Caco-2 (cell line): Measurements from ENCODE around the gene PYHIN1. TPM values are rescaled to one million over a fixed set of nuclear protein-coding genes. Genes with fewer than 3 reads are reported as not detected.
A peak's percentile ranks its signal among the peaks of the same experiment; 100 is the strongest.

ENCODE experiments used
- BruUV-seq: library from RNA; stranded (reverse); fragments of 400-500 nt; replicated peaks from 2 replicates; lab custom pipeline; 2021; lab: Mats Ljungman, UMichigan
- CTCF ChIA-PET: fragments of 300-600 bp; sonication (Branson Sonifier 250); formaldehyde crosslinking; loops from one replicate; lab custom pipeline; 2022; ENCODE audit warnings: antibody characterized with exemption; lab: Charles Lee
- POLR2A ChIA-PET: fragments of 300-600 bp; sonication (Branson Sonifier 250); formaldehyde crosslinking; loops from one replicate; lab custom pipeline; 2022; ENCODE audit warnings: antibody characterized with exemption; lab: Charles Lee
- DNase-seq, 2 experiments: peaks; one replicate each; pipeline versions ENCODE4 v3.0.0 to v3.0.0-alpha.2; 2020 to 2022
- H3K27me3 ChIP-seq: replicated peaks from 2 replicates; pipeline ENCODE4 v1.6.0; 2011; ENCODE audit warnings: low read length; ENCODE audit not compliant: control insufficient read depth, insufficient read depth
- H3K36me3 ChIP-seq: 2 replicates; pipeline ENCODE4 v1.5.1; 2011; ENCODE audit warnings: low read length; ENCODE audit not compliant: control insufficient read depth, insufficient read depth
- H3K4me1 ChIP-seq: fragments of 250-450 bp; sonication (Bioruptor Pico); 2 replicates; pipeline ENCODE4 v1.5.1; 2020; ENCODE audit warnings: mild to moderate bottlenecking
- H3K4me3 ChIP-seq: 2 replicates; pipeline ENCODE4 v1.5.1; 2011; ENCODE audit warnings: low read depth, mild to moderate bottlenecking, control low read depth, low read length
- H3K9me3 ChIP-seq: fragments of 250-450 bp; sonication (Bioruptor Pico); 2 replicates; pipeline ENCODE4 v1.5.1; 2020; ENCODE audit warnings: mild to moderate bottlenecking, moderate library complexity
- H3K27ac Mint-ChIP-seq: one replicate; pipeline ENCODE4 v1.8.0; 2022; ENCODE audit warnings: mixed read lengths; ENCODE audit not compliant: unreplicated experiment
- H3K27me3 Mint-ChIP-seq: one replicate; pipeline ENCODE4 v1.8.0; 2022; ENCODE audit warnings: mixed read lengths; ENCODE audit not compliant: insufficient read depth, unreplicated experiment
- H3K36me3 Mint-ChIP-seq: one replicate; pipeline ENCODE4 v1.8.0; 2022; ENCODE audit warnings: mild to moderate bottlenecking, mixed read lengths; ENCODE audit not compliant: insufficient read depth, unreplicated experiment
- H3K4me1 Mint-ChIP-seq: one replicate; pipeline ENCODE4 v1.8.0; 2022; ENCODE audit warnings: low read depth, mixed read lengths; ENCODE audit not compliant: unreplicated experiment
- H3K4me3 Mint-ChIP-seq: one replicate; pipeline ENCODE4 v1.8.0; 2022; ENCODE audit warnings: mild to moderate bottlenecking, moderate library complexity, mixed read lengths; ENCODE audit not compliant: unreplicated experiment
- H3K9me3 Mint-ChIP-seq: one replicate; pipeline ENCODE4 v1.8.0; 2022; ENCODE audit warnings: mixed read lengths; ENCODE audit not compliant: unreplicated experiment
- CTCF ChIP-seq, 2 experiments: fragments of 200-600 bp in 1 of 2; IDR thresholded peaks; 1 replicate in 1 of 2; 2 replicates in 1 of 2; pipeline versions ENCODE4 v1.5.1 to v1.8.0; 2011 to 2022; ENCODE audit warnings: antibody characterized with exemption in 1 of 2, control low read depth in 1 of 2, inconsistent platforms in 1 of 2, low read depth in 1 of 2, low read length in 1 of 2, mild to moderate bottlenecking in 1 of 2, moderate library complexity in 1 of 2; ENCODE audit not compliant: insufficient read depth in 1 of 2, severe bottlenecking in 1 of 2, unreplicated experiment in 1 of 2
- intact Hi-C: fragments of 100-400 bp; cut with micrococcal nuclease; formaldehyde crosslinking; loops from one replicate; pipeline ENCODE4 v1.10.0; 2022; ENCODE audit not compliant: unreplicated experiment
- total RNA-seq: library from RNA; stranded (reverse); gene quantifications from 2 replicates; pipeline ENCODE4 v1.2.3, GENCODE V29; 2022

Gene PYHIN1
- total RNA-seq, 1 experiment from 2014 or later: not detected

- peaks cover 9% of the 10 kb centered on the region for H3K9me3 Mint-ChIP-seq
- H3K4me1 Mint-ChIP-seq: no peaks in the 10 kb centered on the region
- Histone ChIP-seq H3K27me3 (no peaks in the 10 kb centered on the region), H3K4me3 (no peak overlapping the region), H3K9me3 (no peaks in the 10 kb centered on the region), H3K36me3 (no peaks in the 10 kb centered on the region), H3K4me1 (no peaks in the 10 kb centered on the region)
- POLR2A ChIA-PET: no interaction called here
- intact Hi-C loops: loop anchor here (1.0 to 10.0 kb wide), 4 partner anchors 74 to 793 kb away; no protein-coding TSS in a partner anchor
- TF ChIP-seq CTCF (IDR thresholded peaks at IDR 0.05; ENCODE audit: insufficient read depth in 1 of 2, low read depth in 1 of 2, low read length in 1 of 2, severe bottlenecking in 1 of 2, unreplicated experiment in 1 of 2): no peak
- no peaks in the 10 kb centered on the region for H3K36me3 Mint-ChIP-seq
- H3K4me3 Mint-ChIP-seq: no peak overlapping the region
- peaks cover 4% of the 10 kb centered on the region for H3K27me3 Mint-ChIP-seq
- BruUV-seq: no TSS peak
- no peak for DNase-seq
- CTCF ChIA-PET: interaction anchor here (1.3 kb wide), 1 partner anchor 794 kb away, joined by 6 read pairs; no protein-coding TSS in a partner anchor
- H3K27ac Mint-ChIP-seq: no peak overlapping the region
Measured at GRCh38 chr1:158998037-158998780, 66.9 kb downstream of the PYHIN1 start.

- ChIA-PET CTCF (interaction anchor here (1.3 kb wide), 1 partner anchor 795 kb away, joined by 6 read pairs; no protein-coding TSS in a partner anchor), POLR2A (no interaction called here)
- no peaks in the 10 kb centered on the region for H3K4me1 ChIP-seq
- no peaks in the 10 kb centered on the region for H3K36me3 Mint-ChIP-seq
- no peaks in the 10 kb centered on the region for H3K27me3 ChIP-seq
- H3K27ac Mint-ChIP-seq: no peak overlapping the region
- H3K4me3 Mint-ChIP-seq: no peak overlapping the region
- intact Hi-C loops: loop anchor here (1.0 to 10.0 kb wide), 4 partner anchors 74 to 794 kb away; no protein-coding TSS in a partner anchor
- H3K4me3 ChIP-seq: no peak overlapping the region
- no peaks in the 10 kb centered on the region for H3K4me1 Mint-ChIP-seq
- BruUV-seq: no TSS peak
- DNase-seq: peak in 1 of 2 experiments; percentile 48
- H3K9me3 Mint-ChIP-seq: peaks cover 9% of the 10 kb centered on the region
- peak; percentile 74 to 79 for TF ChIP-seq CTCF (IDR thresholded peaks at IDR 0.05; ENCODE audit: insufficient read depth in 1 of 2, low read depth in 1 of 2, low read length in 1 of 2, severe bottlenecking in 1 of 2, unreplicated experiment in 1 of 2)
- no peaks in the 10 kb centered on the region for H3K9me3 ChIP-seq
- H3K36me3 ChIP-seq: no peaks in the 10 kb centered on the region
- H3K27me3 Mint-ChIP-seq: peaks cover 4% of the 10 kb centered on the region
Measured at GRCh38 chr1:158998781-158999161, 67.4 kb downstream of the PYHIN1 start.

- no peak overlapping the region for H3K27ac Mint-ChIP-seq
- no peak for DNase-seq
- no peak overlapping the region for H3K4me3 Mint-ChIP-seq
- peaks cover 8% of the 10 kb centered on the region for H3K9me3 Mint-ChIP-seq
- Histone ChIP-seq H3K4me1 (no peaks in the 10 kb centered on the region), H3K4me3 (no peak overlapping the region), H3K36me3 (no peaks in the 10 kb centered on the region), H3K9me3 (no peaks in the 10 kb centered on the region), H3K27me3 (no peaks in the 10 kb centered on the region)
- H3K4me1 Mint-ChIP-seq: no peaks in the 10 kb centered on the region
- H3K36me3 Mint-ChIP-seq: no peaks in the 10 kb centered on the region
- no TSS peak for BruUV-seq
- peaks cover 4% of the 10 kb centered on the region for H3K27me3 Mint-ChIP-seq
- intact Hi-C loops: loop anchor here (5.0 to 10.0 kb wide), 2 partner anchors 202 to 795 kb away; no protein-coding TSS in a partner anchor
- CTCF ChIA-PET: no interaction called here
- POLR2A ChIA-PET: no interaction called here
- no peak for TF ChIP-seq CTCF (IDR thresholded peaks at IDR 0.05; ENCODE audit: insufficient read depth in 1 of 2, low read depth in 1 of 2, low read length in 1 of 2, severe bottlenecking in 1 of 2, unreplicated experiment in 1 of 2)
Measured at GRCh38 chr1:158999316-159000069, 68.1 kb downstream of the PYHIN1 start.
